ENCODE measurements around the gene KCNH1.

DNA sequence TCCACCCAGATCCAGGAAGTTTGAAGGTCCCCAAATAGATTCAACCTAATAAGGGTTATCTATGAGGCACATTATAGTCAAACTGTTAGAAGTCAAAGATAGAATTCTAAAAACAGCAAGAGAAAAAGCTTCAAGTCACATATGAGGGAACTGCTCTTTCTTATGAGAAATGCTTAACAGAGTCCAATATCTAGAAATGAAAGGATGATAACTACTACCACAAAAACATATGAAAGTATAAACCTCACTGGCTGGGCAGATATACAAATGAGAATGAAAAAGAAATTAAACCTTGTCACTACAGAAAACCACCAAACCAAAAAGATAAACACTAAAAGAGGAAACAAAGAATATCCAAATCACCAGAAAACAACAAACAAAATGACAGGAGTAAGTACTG, 201.8 kb downstream of the KCNH1 start:
- TF ChIP-seq, protein P1, sequence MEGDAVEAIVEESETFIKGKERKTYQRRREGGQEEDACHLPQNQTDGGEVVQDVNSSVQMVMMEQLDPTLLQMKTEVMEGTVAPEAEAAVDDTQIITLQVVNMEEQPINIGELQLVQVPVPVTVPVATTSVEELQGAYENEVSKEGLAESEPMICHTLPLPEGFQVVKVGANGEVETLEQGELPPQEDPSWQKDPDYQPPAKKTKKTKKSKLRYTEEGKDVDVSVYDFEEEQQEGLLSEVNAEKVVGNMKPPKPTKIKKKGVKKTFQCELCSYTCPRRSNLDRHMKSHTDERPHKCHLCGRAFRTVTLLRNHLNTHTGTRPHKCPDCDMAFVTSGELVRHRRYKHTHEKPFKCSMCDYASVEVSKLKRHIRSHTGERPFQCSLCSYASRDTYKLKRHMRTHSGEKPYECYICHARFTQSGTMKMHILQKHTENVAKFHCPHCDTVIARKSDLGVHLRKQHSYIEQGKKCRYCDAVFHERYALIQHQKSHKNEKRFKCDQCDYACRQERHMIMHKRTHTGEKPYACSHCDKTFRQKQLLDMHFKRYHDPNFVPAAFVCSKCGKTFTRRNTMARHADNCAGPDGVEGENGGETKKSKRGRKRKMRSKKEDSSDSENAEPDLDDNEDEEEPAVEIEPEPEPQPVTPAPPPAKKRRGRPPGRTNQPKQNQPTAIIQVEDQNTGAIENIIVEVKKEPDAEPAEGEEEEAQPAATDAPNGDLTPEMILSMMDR (IDR thresholded peaks at IDR 0.05): no peak
- TF ChIP-seq RAD21 (IDR thresholded peaks at IDR 0.05; ENCODE audit: low read length) (no peak), EZH2phosphoT487 (IDR thresholded peaks at IDR 0.05; ENCODE audit: borderline replicate concordance, low read depth) (no peak), TEAD4 (IDR thresholded peaks at IDR 0.05; ENCODE audit: borderline replicate concordance, insufficient read depth) (no peak), TAF1 (IDR thresholded peaks at IDR 0.05; ENCODE audit: borderline replicate concordance, low read depth, low read length) (no peak), EP300 (IDR thresholded peaks at IDR 0.05; ENCODE audit: borderline replicate concordance in 1 of 2, low read depth in 1 of 2, low read length in 1 of 2) (no peak), CHD2 (IDR thresholded peaks at IDR 0.05; ENCODE audit: low read length, partially characterized antibody) (no peak), YY1 (IDR thresholded peaks at IDR 0.05; ENCODE audit: low read depth) (no peak), SMC3 (IDR thresholded peaks at IDR 0.05; ENCODE audit: low read depth, low read length) (no peak), ELF1 (IDR thresholded peaks at IDR 0.05) (no peak), JUND (IDR thresholded peaks at IDR 0.05) (no peak)
- TF ChIP-seq, protein P2, sequence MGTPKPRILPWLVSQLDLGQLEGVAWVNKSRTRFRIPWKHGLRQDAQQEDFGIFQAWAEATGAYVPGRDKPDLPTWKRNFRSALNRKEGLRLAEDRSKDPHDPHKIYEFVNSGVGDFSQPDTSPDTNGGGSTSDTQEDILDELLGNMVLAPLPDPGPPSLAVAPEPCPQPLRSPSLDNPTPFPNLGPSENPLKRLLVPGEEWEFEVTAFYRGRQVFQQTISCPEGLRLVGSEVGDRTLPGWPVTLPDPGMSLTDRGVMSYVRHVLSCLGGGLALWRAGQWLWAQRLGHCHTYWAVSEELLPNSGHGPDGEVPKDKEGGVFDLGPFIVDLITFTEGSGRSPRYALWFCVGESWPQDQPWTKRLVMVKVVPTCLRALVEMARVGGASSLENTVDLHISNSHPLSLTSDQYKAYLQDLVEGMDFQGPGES (IDR thresholded peaks at IDR 0.05; ENCODE audit: low read depth, low read length): no peak
- TF ChIP-seq, protein P3, sequence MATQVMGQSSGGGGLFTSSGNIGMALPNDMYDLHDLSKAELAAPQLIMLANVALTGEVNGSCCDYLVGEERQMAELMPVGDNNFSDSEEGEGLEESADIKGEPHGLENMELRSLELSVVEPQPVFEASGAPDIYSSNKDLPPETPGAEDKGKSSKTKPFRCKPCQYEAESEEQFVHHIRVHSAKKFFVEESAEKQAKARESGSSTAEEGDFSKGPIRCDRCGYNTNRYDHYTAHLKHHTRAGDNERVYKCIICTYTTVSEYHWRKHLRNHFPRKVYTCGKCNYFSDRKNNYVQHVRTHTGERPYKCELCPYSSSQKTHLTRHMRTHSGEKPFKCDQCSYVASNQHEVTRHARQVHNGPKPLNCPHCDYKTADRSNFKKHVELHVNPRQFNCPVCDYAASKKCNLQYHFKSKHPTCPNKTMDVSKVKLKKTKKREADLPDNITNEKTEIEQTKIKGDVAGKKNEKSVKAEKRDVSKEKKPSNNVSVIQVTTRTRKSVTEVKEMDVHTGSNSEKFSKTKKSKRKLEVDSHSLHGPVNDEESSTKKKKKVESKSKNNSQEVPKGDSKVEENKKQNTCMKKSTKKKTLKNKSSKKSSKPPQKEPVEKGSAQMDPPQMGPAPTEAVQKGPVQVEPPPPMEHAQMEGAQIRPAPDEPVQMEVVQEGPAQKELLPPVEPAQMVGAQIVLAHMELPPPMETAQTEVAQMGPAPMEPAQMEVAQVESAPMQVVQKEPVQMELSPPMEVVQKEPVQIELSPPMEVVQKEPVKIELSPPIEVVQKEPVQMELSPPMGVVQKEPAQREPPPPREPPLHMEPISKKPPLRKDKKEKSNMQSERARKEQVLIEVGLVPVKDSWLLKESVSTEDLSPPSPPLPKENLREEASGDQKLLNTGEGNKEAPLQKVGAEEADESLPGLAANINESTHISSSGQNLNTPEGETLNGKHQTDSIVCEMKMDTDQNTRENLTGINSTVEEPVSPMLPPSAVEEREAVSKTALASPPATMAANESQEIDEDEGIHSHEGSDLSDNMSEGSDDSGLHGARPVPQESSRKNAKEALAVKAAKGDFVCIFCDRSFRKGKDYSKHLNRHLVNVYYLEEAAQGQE (IDR thresholded peaks at IDR 0.05; ENCODE audit: low read depth, low read length): no peak
- TF ChIP-seq, protein P4, sequence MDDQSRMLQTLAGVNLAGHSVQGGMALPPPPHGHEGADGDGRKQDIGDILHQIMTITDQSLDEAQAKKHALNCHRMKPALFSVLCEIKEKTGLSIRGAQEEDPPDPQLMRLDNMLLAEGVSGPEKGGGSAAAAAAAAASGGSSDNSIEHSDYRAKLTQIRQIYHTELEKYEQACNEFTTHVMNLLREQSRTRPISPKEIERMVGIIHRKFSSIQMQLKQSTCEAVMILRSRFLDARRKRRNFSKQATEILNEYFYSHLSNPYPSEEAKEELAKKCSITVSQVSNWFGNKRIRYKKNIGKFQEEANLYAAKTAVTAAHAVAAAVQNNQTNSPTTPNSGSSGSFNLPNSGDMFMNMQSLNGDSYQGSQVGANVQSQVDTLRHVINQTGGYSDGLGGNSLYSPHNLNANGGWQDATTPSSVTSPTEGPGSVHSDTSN (IDR thresholded peaks at IDR 0.05): no peak
